Fibroblast of lung (primary cell): ENCODE measurements around the gene MS4A8.

Source experiments
- EZH2 ChIP-seq: IDR thresholded peaks from 2 replicates; pipeline ENCODE4 v1.5.1; 2012; ENCODE audit warnings: low read length, control low read depth, mild to moderate bottlenecking; ENCODE audit errors: missing control alignments
- TF ChIP-seq, protein P1 (sequence below), 2 donors: IDR thresholded peaks in 1 of 2; conservative IDR thresholded peaks in 1 of 2; 1 replicate in 1 of 2; 2 replicates in 1 of 2; pipeline ENCODE4 v1.5.1; 2011 to 2012; ENCODE audit warnings: low read length in 2 of 2, control low read depth in 1 of 2, inconsistent platforms in 1 of 2, low read depth in 1 of 2, mild to moderate bottlenecking in 1 of 2

DNA sequence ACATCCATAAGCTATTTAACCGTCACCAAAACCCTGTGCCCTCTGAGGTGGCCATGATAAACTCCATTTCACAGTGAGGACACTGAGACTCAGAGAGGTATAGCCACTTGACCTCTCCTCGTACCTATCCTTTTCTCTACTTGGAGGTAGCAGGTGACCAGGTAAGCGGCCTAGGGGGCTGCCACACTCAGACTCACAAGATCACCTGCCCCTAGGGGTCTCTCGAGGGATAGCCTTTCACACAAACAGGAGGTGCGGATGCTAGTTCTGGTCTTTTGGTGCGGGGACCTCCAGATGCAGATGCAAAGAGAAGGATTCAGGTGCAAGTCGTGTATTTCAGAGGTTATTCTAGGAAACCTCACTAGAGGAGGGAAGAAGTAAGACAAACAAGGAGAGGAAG, 39.7 kb downstream of the MS4A8 start:
- TF ChIP-seq, protein P1, sequence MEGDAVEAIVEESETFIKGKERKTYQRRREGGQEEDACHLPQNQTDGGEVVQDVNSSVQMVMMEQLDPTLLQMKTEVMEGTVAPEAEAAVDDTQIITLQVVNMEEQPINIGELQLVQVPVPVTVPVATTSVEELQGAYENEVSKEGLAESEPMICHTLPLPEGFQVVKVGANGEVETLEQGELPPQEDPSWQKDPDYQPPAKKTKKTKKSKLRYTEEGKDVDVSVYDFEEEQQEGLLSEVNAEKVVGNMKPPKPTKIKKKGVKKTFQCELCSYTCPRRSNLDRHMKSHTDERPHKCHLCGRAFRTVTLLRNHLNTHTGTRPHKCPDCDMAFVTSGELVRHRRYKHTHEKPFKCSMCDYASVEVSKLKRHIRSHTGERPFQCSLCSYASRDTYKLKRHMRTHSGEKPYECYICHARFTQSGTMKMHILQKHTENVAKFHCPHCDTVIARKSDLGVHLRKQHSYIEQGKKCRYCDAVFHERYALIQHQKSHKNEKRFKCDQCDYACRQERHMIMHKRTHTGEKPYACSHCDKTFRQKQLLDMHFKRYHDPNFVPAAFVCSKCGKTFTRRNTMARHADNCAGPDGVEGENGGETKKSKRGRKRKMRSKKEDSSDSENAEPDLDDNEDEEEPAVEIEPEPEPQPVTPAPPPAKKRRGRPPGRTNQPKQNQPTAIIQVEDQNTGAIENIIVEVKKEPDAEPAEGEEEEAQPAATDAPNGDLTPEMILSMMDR (conservative IDR thresholded peaks at IDR 0.05 in 1 of 2, IDR thresholded peaks at IDR 0.05 in 1 of 2; ENCODE audit: low read depth in 1 of 2, low read length in 2 of 2): no peak
- TF ChIP-seq EZH2: no peak
